B cell (primary cell): ENCODE data around the gene TAX1BP1. TPM values are rescaled to one million over a fixed set of nuclear protein-coding genes. Genes with fewer than 3 reads are reported as not detected.

Source experiments
- ATAC-seq: fragments of 200-7000 bp; cut with Tn5 transposase; one replicate; pipeline ENCODE4 v1.10.0; 2021; ENCODE audit warnings: low read depth, mild to moderate bottlenecking, moderate number of reproducible peaks, moderate library complexity
- CTCF ChIA-PET: fragments of 350-600 bp; sonication (Branson Sonifier 250); formaldehyde crosslinking; loops from one replicate; lab custom pipeline; 2021; ENCODE audit warnings: antibody characterized with exemption, inconsistent platforms; lab: Charles Lee
- POLR2A ChIA-PET: fragments of 350-600 bp; sonication (Branson Sonifier 250); formaldehyde crosslinking; loops from one replicate; lab custom pipeline; 2021; ENCODE audit warnings: antibody characterized with exemption; lab: Charles Lee
- DNase-seq: peaks from one replicate; pipeline ENCODE4 v3.0.0; 2013
- H2AFZ ChIP-seq: 2 replicates; pipeline ENCODE4 v1.6.1; 2012; ENCODE audit warnings: mild to moderate bottlenecking, low read depth, low read length; ENCODE audit not compliant: insufficient read depth, poor library complexity, severe bottlenecking
- H3K27ac ChIP-seq, 2 donors: 1 replicate in 1 of 2; 2 replicates in 1 of 2; pipeline ENCODE4 v1.5.1; 2012 to 2013; ENCODE audit warnings: low read length in 2 of 2, mild to moderate bottlenecking in 2 of 2, moderate library complexity in 1 of 2
- H3K27me3 ChIP-seq, 4 experiments: fragments of 200-600 bp in 1 of 4; sonication (generic) in 1 of 4; replicated peaks in 1 of 4; 1 replicate in 2 of 4; 2 replicates in 2 of 4; pipeline versions ENCODE4 v1.6.1 to v1.7.0; 2013 to 2016; ENCODE audit warnings: low read length in 3 of 4, mild to moderate bottlenecking in 2 of 4, mixed read lengths in 1 of 4, moderate library complexity in 1 of 4; ENCODE audit not compliant: insufficient read depth in 4 of 4, control insufficient read depth in 3 of 4; ENCODE audit errors: control extremely low read depth in 1 of 4
- H3K36me3 ChIP-seq, 2 experiments: replicated peaks in 1 of 2; 1 replicate in 1 of 2; 2 replicates in 1 of 2; pipeline versions ENCODE4 v1.6.1 to v1.7.1; 2013; ENCODE audit warnings: low read length in 1 of 2; ENCODE audit not compliant: insufficient read depth in 2 of 2, control insufficient read depth in 1 of 2; ENCODE audit errors: control extremely low read depth in 1 of 2, extremely low read depth in 1 of 2
- H3K4me1 ChIP-seq, 2 donors: fragments of 200-600 bp in 1 of 2; sonication (generic) in 1 of 2; 1 replicate in 1 of 2; 2 replicates in 1 of 2; pipeline versions ENCODE4 v1.5.1 to v1.6.1; 2013 to 2017; ENCODE audit warnings: low read length in 2 of 2; ENCODE audit not compliant: control insufficient read depth in 2 of 2, insufficient read depth in 2 of 2
- H3K4me2 ChIP-seq: replicated peaks from 2 replicates; pipeline ENCODE3; 2012; ENCODE audit warnings: mild to moderate bottlenecking, low read depth, low read length; ENCODE audit not compliant: poor library complexity, severe bottlenecking
- H3K4me3 ChIP-seq, 5 experiments: fragments of 200-600 bp in 1 of 5; sonication (generic) in 1 of 5; 1 replicate in 3 of 5; 2 replicates in 2 of 5; pipeline versions ENCODE4 v1.5.1 to v1.7.0; 2011 to 2016; ENCODE audit warnings: low read length in 4 of 5, mild to moderate bottlenecking in 4 of 5, low read depth in 2 of 5, control low read depth in 1 of 5, moderate library complexity in 1 of 5; ENCODE audit not compliant: insufficient read depth in 1 of 5; ENCODE audit errors: control extremely low read depth in 1 of 5, extremely low read depth in 1 of 5
- H3K79me2 ChIP-seq: fragments of 200-600 bp; sonication (generic); one replicate; pipeline ENCODE4 v1.6.0; 2016; ENCODE audit warnings: low read length; ENCODE audit not compliant: control insufficient read depth, insufficient read depth
- H3K9ac ChIP-seq: fragments of 200-600 bp; sonication (generic); 2 replicates; pipeline ENCODE4 v1.6.1; 2017; ENCODE audit warnings: mild to moderate bottlenecking, low read length, moderate library complexity
- H3K9me3 ChIP-seq, 3 donors: one replicate each; pipeline versions ENCODE4 v1.6.1 to v1.7.1; 2013; ENCODE audit warnings: low read length in 2 of 3; ENCODE audit not compliant: control insufficient read depth in 2 of 3, insufficient read depth in 1 of 3; ENCODE audit errors: control extremely low read depth in 1 of 3
- H4K20me1 ChIP-seq: 2 replicates; pipeline ENCODE4 v1.6.0; 2012; ENCODE audit warnings: mild to moderate bottlenecking, low read length; ENCODE audit not compliant: insufficient read depth, control insufficient read depth, poor library complexity, severe bottlenecking
- H3K27ac Mint-ChIP-seq: one replicate; pipeline ENCODE4 v1.8.0; 2021; ENCODE audit warnings: mixed read lengths
- H3K27me3 Mint-ChIP-seq: one replicate; pipeline ENCODE4 v1.8.0; 2021; ENCODE audit warnings: mixed read lengths
- H3K4me1 Mint-ChIP-seq: one replicate; pipeline ENCODE4 v1.8.0; 2021; ENCODE audit warnings: mixed read lengths
- H3K4me3 Mint-ChIP-seq: one replicate; pipeline ENCODE4 v1.8.0; 2021; ENCODE audit warnings: mixed read lengths
- H3K9me3 Mint-ChIP-seq: one replicate; pipeline ENCODE4 v1.8.0; 2022; ENCODE audit warnings: mixed read lengths; ENCODE audit not compliant: insufficient read depth
- EZH2 ChIP-seq: IDR thresholded peaks from 2 replicates; pipeline ENCODE4 v1.6.1; 2012; ENCODE audit warnings: borderline replicate concordance, low read depth, mild to moderate bottlenecking, moderate library complexity, low read length; ENCODE audit not compliant: insufficient read depth, poor library complexity, severe bottlenecking
- WGBS: methylation state at CpG from one replicate; pipeline ENCODE4 v1.1.5; 2013; ENCODE audit warnings: missing lambda C conversion rate; ENCODE audit not compliant: insufficient coverage; 5-methylcytosine and 5-hydroxymethylcytosine counted together
- intact Hi-C: fragments of 100-400 bp; cut with micrococcal nuclease; formaldehyde crosslinking; loops from one replicate; pipeline ENCODE4 v1.10.0; 2022
- polyA plus RNA-seq: library from polyadenylated mRNA; depleted of rRNA; stranded (reverse); fragments of >200 nt; gene quantifications from 2 replicates; pipeline ENCODE4 v1.2.3, GENCODE V29; 2012
- total RNA-seq, 2 donors: library from RNA; stranded (reverse); fragments of 120-200 nt in 1 of 2; gene quantifications; 1 replicate in 1 of 2; 2 replicates in 1 of 2; pipeline versions ENCODE4 v1.2.3 to v1.2.4, GENCODE V29; 2013 to 2022
- TF ChIP-seq, protein P1 (sequence below): fragments of 200-600 bp; IDR thresholded peaks from one replicate; pipeline ENCODE4 v1.8.0; 2022; ENCODE audit warnings: antibody characterized with exemption, mild to moderate bottlenecking

TAX1BP1 gene
- total and polyA plus RNA-seq, 2 donors (not counting 1 experiment from before 2014, with no cell fraction given): 43.1 to 104 TPM

DNA sequence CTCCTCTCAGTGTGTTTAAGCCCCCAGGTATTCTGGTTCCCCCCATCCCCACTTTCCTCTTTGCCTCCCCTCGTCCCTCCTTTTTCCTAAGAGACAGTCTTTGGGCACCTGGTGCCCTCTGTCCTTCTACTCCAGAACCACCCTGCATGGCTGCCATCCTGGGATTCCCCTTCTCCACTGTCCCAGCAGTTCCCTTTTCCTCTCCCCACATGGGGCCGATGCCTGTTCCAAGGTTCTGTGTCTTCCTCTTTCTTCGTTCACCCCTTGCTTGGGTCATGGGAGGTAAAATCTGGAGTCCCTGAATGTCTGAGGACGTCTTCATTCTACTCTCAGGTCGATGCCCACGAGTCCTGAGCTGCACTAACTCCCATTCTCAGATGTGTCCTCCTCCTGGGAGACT, 120.8 kb downstream of the TAX1BP1 start:
- Histone ChIP-seq H3K9me3 (peaks cover 0 to 18% (median 0%) of the 10 kb centered on the region in 3 donors), H3K4me3 (no peak overlapping the region), H3K4me1 (no peaks in the 10 kb centered on the region), H2AFZ (no peak overlapping the region), H3K4me2 (no peak overlapping the region), H3K79me2 (peaks cover 14% of the 10 kb centered on the region), H3K9ac (no peak overlapping the region), H3K27me3 (no peaks in the 10 kb centered on the region), H4K20me1 (peaks cover 20% of the 10 kb centered on the region), H3K27ac (no peak overlapping the region), H3K36me3 (peaks cover 0 to 15% of the 10 kb centered on the region in 2 experiments)
- TF ChIP-seq, protein P1, sequence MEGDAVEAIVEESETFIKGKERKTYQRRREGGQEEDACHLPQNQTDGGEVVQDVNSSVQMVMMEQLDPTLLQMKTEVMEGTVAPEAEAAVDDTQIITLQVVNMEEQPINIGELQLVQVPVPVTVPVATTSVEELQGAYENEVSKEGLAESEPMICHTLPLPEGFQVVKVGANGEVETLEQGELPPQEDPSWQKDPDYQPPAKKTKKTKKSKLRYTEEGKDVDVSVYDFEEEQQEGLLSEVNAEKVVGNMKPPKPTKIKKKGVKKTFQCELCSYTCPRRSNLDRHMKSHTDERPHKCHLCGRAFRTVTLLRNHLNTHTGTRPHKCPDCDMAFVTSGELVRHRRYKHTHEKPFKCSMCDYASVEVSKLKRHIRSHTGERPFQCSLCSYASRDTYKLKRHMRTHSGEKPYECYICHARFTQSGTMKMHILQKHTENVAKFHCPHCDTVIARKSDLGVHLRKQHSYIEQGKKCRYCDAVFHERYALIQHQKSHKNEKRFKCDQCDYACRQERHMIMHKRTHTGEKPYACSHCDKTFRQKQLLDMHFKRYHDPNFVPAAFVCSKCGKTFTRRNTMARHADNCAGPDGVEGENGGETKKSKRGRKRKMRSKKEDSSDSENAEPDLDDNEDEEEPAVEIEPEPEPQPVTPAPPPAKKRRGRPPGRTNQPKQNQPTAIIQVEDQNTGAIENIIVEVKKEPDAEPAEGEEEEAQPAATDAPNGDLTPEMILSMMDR: no peak
- 92% methylated on average over 1 of the region's 6 CpGs for WGBS
- Mint-ChIP-seq H3K4me3 (no peak overlapping the region), H3K27me3 (no peaks in the 10 kb centered on the region), H3K27ac (no peak overlapping the region), H3K9me3 (no peaks in the 10 kb centered on the region), H3K4me1 (no peaks in the 10 kb centered on the region)
- DNase-seq (no peak), ATAC-seq (no peak)
- intact Hi-C loops: no loop called here
- ChIA-PET POLR2A (no interaction called here), CTCF (no interaction called here)

DNA sequence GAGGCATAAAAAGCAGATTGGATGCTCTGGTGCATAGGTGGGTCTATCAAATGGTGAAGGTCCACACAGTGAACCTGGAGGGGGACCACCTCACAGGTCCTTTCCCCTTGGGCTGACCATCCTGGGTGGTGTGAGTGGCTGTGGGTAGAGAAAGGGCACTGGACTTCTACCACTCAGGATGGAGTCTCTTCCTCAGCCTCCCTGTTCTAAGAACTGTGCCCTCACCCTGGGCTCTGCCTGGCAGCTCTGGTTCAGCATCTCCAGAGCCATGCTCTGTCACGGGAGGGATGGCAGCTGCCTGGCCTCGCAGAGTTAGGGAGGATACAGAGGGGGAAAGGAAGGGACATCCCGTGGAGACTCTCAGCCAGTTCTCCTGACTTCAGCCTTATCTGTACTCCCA, 121.8 kb downstream of the TAX1BP1 start:
- no CpG with 5 or more reads among the region's 3 CpGs for whole genome bisulfite sequencing
- H3K9me3 Mint-ChIP-seq: no peaks in the 10 kb centered on the region
- intact Hi-C loops: no loop called here
- H3K4me3 Mint-ChIP-seq: no peak overlapping the region
- Histone ChIP-seq H3K36me3 (peaks cover 0 to 16% of the 10 kb centered on the region in 2 experiments), H3K79me2 (peaks cover 14% of the 10 kb centered on the region), H3K9ac (no peak overlapping the region), H3K4me3 (no peak overlapping the region), H3K4me1 (no peaks in the 10 kb centered on the region), H2AFZ (no peak overlapping the region), H3K27me3 (no peaks in the 10 kb centered on the region), H3K4me2 (no peak overlapping the region), H3K27ac (no peak overlapping the region), H3K9me3 (peaks cover 0 to 12% (median 0%) of the 10 kb centered on the region in 3 donors), H4K20me1 (peaks cover 24% of the 10 kb centered on the region)
- TF ChIP-seq EZH2: no peak
- DNase-seq (no peak), ATAC-seq (no peak)
- CTCF ChIA-PET: interaction anchor here (1.0 kb wide), 1 partner anchor 87 kb away, joined by 3 read pairs; no protein-coding TSS in a partner anchor
- POLR2A ChIA-PET: no interaction called here
- peak overlapping the region; percentile 26 for H3K27ac Mint-ChIP-seq
- no peaks in the 10 kb centered on the region for H3K4me1 Mint-ChIP-seq
- H3K27me3 Mint-ChIP-seq: no peaks in the 10 kb centered on the region
